Neutrophil (primary cell): ENCODE measurements around the gene IFRD1.

Experiments
- H3K27ac ChIP-seq: fragments of 200-600 bp; sonication (generic); 2 replicates; pipeline ENCODE4 v1.5.1; 2016; ENCODE audit warnings: mild to moderate bottlenecking, moderate library complexity
- H3K27me3 ChIP-seq: fragments of 200-600 bp; sonication (generic); 2 replicates; pipeline ENCODE4 v1.6.0; 2016; ENCODE audit warnings: mild to moderate bottlenecking
- H3K36me3 ChIP-seq: fragments of 200-600 bp; sonication (generic); 2 replicates; pipeline ENCODE4 v1.5.1; 2017
- H3K4me1 ChIP-seq, 2 experiments: fragments of 200-600 bp in 1 of 2; sonication (generic) in 1 of 2; 1 replicate in 1 of 2; 2 replicates in 1 of 2; pipeline versions ENCODE4 v1.5.1 to v1.6.1; 2013 to 2016; ENCODE audit warnings: low read depth in 1 of 2, low read length in 1 of 2, mild to moderate bottlenecking in 1 of 2, moderate library complexity in 1 of 2; ENCODE audit not compliant: control insufficient read depth in 1 of 2, insufficient read depth in 1 of 2
- H3K4me3 ChIP-seq, 2 experiments: fragments of 200-600 bp in 1 of 2; sonication (generic) in 1 of 2; 1 replicate in 1 of 2; 2 replicates in 1 of 2; pipeline ENCODE4 v1.5.1; 2013 to 2016; ENCODE audit warnings: low read depth in 1 of 2, low read length in 1 of 2, mild to moderate bottlenecking in 1 of 2, moderate library complexity in 1 of 2
- H3K9me3 ChIP-seq: fragments of 200-600 bp; sonication (generic); 2 replicates; pipeline ENCODE4 v1.5.1; 2016
- TF ChIP-seq, protein P1 (sequence below): fragments of 200-600 bp; sonication (generic); IDR thresholded peaks from 2 replicates; pipeline ENCODE4 v1.5.1; 2016; ENCODE audit warnings: antibody characterized with exemption

The IFRD1 gene

DNA sequence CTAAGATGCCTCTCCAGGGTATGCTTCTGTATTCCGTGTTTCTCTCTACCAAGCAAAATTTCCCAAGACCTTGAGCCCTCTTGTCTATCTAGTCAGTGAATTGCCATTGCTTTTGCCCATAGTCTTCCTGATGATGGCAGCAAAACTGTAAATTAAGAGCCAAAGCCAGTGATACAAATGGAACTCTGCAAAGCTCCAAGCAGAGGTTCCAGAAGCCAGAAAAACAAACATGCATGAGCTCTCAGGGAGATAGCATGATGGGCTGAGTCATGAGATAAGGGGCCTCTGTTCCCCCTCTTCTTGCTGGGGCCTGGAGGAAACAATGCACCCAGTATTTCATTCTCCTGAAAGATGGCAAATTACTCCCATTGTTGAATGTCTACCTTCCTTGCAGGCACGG, 55.2 kb downstream of the IFRD1 start:
- Histone ChIP-seq H3K36me3 (no peaks in the 10 kb centered on the region), H3K4me1 (no peaks in the 10 kb centered on the region), H3K9me3 (no peaks in the 10 kb centered on the region), H3K27ac (no peak overlapping the region), H3K4me3 (no peak overlapping the region), H3K27me3 (no peaks in the 10 kb centered on the region)
- TF ChIP-seq, protein P1, sequence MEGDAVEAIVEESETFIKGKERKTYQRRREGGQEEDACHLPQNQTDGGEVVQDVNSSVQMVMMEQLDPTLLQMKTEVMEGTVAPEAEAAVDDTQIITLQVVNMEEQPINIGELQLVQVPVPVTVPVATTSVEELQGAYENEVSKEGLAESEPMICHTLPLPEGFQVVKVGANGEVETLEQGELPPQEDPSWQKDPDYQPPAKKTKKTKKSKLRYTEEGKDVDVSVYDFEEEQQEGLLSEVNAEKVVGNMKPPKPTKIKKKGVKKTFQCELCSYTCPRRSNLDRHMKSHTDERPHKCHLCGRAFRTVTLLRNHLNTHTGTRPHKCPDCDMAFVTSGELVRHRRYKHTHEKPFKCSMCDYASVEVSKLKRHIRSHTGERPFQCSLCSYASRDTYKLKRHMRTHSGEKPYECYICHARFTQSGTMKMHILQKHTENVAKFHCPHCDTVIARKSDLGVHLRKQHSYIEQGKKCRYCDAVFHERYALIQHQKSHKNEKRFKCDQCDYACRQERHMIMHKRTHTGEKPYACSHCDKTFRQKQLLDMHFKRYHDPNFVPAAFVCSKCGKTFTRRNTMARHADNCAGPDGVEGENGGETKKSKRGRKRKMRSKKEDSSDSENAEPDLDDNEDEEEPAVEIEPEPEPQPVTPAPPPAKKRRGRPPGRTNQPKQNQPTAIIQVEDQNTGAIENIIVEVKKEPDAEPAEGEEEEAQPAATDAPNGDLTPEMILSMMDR = no peak

DNA sequence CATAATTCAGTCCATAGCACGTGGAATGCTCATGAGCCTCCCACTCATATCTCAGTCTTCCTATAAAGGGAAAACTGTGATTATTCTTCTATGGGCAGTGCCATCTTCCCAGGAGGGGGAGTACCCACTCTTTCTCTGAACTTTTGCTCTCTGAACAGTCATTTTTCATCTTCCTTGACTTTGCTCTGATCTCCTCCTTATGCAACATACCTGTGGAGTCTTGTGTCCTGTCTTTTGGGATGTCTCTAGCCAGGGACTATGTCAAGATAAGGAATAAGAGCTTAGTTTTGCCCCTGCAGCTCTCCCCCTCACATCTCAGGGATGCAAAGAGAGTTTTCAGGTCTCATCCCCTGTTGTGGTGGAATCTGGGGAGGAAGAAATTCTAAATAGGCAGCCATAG, 58.1 kb downstream of the IFRD1 start:
- no peak overlapping the region for H3K27ac ChIP-seq
- no peaks in the 10 kb centered on the region for H3K36me3 ChIP-seq
- no peak overlapping the region for H3K4me3 ChIP-seq
- H3K4me1 ChIP-seq = no peaks in the 10 kb centered on the region
- H3K9me3 ChIP-seq = no peaks in the 10 kb centered on the region
- no peaks in the 10 kb centered on the region for H3K27me3 ChIP-seq
- TF ChIP-seq, protein P1 = no peak

DNA sequence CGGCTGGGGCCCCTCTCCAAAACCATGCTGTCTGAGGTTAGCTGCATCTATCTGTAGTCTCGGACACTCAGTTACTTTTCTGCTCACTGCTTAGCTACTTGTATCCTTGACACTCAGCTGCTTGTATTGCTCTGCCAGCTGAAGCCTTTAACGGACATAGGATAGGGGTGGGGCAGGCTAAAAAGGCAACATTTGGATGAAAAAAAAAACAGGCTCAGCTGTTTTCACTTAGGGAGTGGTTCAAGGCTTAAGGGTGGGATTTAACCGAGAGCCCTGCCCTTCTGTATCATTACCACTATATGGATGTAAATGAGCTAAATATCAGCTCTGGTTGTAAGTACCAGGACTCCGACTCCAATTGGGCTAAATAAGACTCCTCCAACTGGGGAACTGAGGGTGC, 59.1 kb downstream of the IFRD1 start:
- TF ChIP-seq, protein P1 = no peak
- H3K27ac ChIP-seq = no peak overlapping the region

DNA sequence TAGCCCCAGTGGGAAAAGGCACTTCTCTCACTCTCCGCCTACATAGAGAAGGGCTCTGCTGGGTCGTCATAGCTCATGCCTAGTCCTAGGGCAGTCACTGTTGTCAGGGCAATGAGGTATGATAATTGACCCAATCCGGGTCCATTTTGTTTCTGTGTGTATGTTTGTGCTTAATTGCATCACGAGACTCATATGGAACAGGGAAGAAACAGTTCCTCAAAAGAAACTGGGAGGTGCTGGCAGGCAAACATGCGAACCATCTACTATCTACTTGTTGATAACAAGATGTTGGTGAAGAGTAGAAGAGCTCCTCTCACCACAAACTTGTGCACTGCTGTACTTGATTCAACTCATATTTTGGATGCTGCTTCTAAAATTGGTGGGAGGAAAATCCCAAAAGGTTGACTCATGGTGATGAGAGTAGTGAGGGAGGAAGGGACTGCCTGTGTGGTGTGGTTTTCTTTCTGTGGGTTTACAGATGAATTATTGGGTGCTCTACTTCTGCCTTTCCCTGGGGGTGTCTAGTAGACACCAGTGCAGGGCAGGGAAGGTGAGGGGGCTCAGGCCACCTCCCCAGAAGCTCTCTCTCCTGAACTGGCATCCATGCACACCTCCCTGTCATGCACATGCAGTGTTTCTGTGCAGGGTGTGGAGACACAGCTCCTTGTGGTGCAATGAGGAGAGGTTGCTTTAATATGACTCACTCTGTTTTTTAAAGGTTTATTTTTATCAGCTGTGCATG, 59.9 kb downstream of the IFRD1 start:
- Histone ChIP-seq H3K27ac (no peak overlapping the region), H3K27me3 (no peaks in the 10 kb centered on the region), H3K9me3 (no peaks in the 10 kb centered on the region), H3K4me3 (no peak overlapping the region), H3K36me3 (no peaks in the 10 kb centered on the region), H3K4me1 (no peaks in the 10 kb centered on the region)
- TF ChIP-seq, protein P1 = no peak

More for the DNA sequence above, 59.1 kb downstream of the IFRD1 start:
- no peak overlapping the region for H3K4me3 ChIP-seq
- no peaks in the 10 kb centered on the region for H3K9me3 ChIP-seq
- H3K4me1 ChIP-seq = no peaks in the 10 kb centered on the region
- no peaks in the 10 kb centered on the region for H3K36me3 ChIP-seq
- no peaks in the 10 kb centered on the region for H3K27me3 ChIP-seq

DNA sequence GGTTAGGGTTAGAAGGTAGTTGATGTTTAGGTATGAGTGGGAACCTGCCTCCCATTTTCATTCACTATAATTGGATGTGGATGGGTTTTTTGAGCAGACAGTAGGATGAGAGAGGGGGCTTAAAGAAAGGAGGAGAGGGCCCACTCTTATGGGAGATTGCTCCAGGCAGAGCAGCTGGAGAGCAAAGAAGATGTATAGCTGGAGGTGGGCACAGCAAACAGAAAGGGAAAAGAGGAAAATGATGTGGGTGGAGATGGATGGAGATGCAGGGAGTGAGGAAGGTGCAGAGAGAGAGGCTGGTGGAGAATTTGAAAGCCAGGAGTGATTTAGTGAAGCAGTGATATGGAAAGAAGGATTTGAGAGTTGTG, 60.5 kb downstream of the IFRD1 start:
- Histone ChIP-seq H3K36me3 (no peaks in the 10 kb centered on the region), H3K9me3 (no peaks in the 10 kb centered on the region), H3K27me3 (no peaks in the 10 kb centered on the region), H3K4me1 (no peaks in the 10 kb centered on the region), H3K4me3 (no peak overlapping the region), H3K27ac (no peak overlapping the region)
- TF ChIP-seq, protein P1 = no peak
